AG04450 (cell line): ENCODE data around the gene RNF169. TPM values are rescaled to one million over a fixed set of nuclear protein-coding genes. Genes with fewer than 3 reads are reported as not detected.
"Not testable (repeated sequence)": the region's sequence is repeated elsewhere in the genome, so short reads cannot be mapped to it uniquely, and the experiment has no call there.

ENCODE experiments used
- CTCF ChIA-PET: fragments of 300-600, 350-600 bp; formaldehyde crosslinking; extraction: SDS; loops from one replicate; lab custom pipeline; 2022; ENCODE audit warnings: antibody characterized with exemption, inconsistent platforms; lab: Charles Lee
- POLR2A ChIA-PET: fragments of 350-600 bp; formaldehyde crosslinking; extraction: SDS; loops from one replicate; lab custom pipeline; 2021; ENCODE audit warnings: antibody characterized with exemption, inconsistent platforms; lab: Yijun Ruan, JAX
- DNase-seq: peaks from one replicate; pipeline ENCODE4 v3.0.0-alpha.2; 2011; ENCODE audit warnings: low read depth, low spot score
- H3K27ac ChIP-seq: one replicate; pipeline ENCODE4 v1.5.1; 2012; ENCODE audit warnings: low read depth, low read length, control low read depth
- H3K27me3 ChIP-seq: one replicate; pipeline ENCODE4 v1.6.0; 2012; ENCODE audit warnings: low read length; ENCODE audit not compliant: control insufficient read depth, insufficient read depth
- H3K4me3 ChIP-seq: 2 replicates; pipeline ENCODE4 v1.5.1; 2011; ENCODE audit warnings: mild to moderate bottlenecking, low read depth, low read length, control low read depth
- H3K9me3 ChIP-seq: 2 replicates; pipeline ENCODE4 v1.5.1; 2012; ENCODE audit warnings: low read length; ENCODE audit not compliant: control insufficient read depth, insufficient read depth
- CTCF ChIP-seq: IDR thresholded peaks from 2 replicates; pipeline ENCODE4 v1.5.1; 2011; ENCODE audit warnings: low read depth, low read length, control low read depth, inconsistent platforms
- polyA plus RNA-seq: library from polyadenylated mRNA; depleted of rRNA; stranded (reverse); fragments of >200 nt; gene quantifications from 2 replicates; pipeline ENCODE4 v1.2.3, GENCODE V29; 2011

Gene RNF169
- polyA plus RNA-seq, 1 experiment = 12.3 TPM

- CTCF ChIA-PET = interaction anchor here (1.5 kb wide), 1 partner anchor 15 kb away, joined by 3 read pairs; no protein-coding TSS in a partner anchor
- Histone ChIP-seq H3K4me3 (no peak overlapping the region), H3K9me3 (no peaks in the 10 kb centered on the region; the same call in 1 of the 2 replicates), H3K27ac (peak overlapping the region; percentile 63), H3K27me3 (no peaks in the 10 kb centered on the region)
- no peak for TF ChIP-seq CTCF
- DNase-seq = no peak
- POLR2A ChIA-PET = interaction anchor here (0.9 to 1.2 kb wide), 3 partner anchors 20 to 67 kb away, joined by 3 to 4 read pairs (median 3); no protein-coding TSS in a partner anchor
Measured at GRCh38 chr11:74755395-74755995, 6.8 kb downstream of the RNF169 start.

- Histone ChIP-seq H3K9me3 (no peaks in the 10 kb centered on the region; the same call in 1 of the 2 replicates), H3K27ac (no peak overlapping the region), H3K4me3 (no peak overlapping the region), H3K27me3 (no peaks in the 10 kb centered on the region)
- TF ChIP-seq CTCF = no peak
- POLR2A ChIA-PET = interaction anchor here (0.8 to 1.2 kb wide), 2 partner anchors 31 to 64 kb away, joined by 3 read pairs; no protein-coding TSS in a partner anchor
- CTCF ChIA-PET = interaction anchor here (1.5 kb wide), 1 partner anchor 16 kb away, joined by 3 read pairs; no protein-coding TSS in a partner anchor
- DNase-seq = no peak
Measured at GRCh38 chr11:74756571-74756970, 7.9 kb downstream of the RNF169 start.

- Histone ChIP-seq H3K4me3 (no peak overlapping the region), H3K27ac (no peak overlapping the region), H3K9me3 (no peaks in the 10 kb centered on the region; the same call in 1 of the 2 replicates), H3K27me3 (no peaks in the 10 kb centered on the region)
- CTCF ChIA-PET = no interaction called here
- POLR2A ChIA-PET = no interaction called here
- no peak for DNase-seq
- no peak for TF ChIP-seq CTCF
Measured at GRCh38 chr11:74766905-74767304, 18.3 kb downstream of the RNF169 start.

DNA sequence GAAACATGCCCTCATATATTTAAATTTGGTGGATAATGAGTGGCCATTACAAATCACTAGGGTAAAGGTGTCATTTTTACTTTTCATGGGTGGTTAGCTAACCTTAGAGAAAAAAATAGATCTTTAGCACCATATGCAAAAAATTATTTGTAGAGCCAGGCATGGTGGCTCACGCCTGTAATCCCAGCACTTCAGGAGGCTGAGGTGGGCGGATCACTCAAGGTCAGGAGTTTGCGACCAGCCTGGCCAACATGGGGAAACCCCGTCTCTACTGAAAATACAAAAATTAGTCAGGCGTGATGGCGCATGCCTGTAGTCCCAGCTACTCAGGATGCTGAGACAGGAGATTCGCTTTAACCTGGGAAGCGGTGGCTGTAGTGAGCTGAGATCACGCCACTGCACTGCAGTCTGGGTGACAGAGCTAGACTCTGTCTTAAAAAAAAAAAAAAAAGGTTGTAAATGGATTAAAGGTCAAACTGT, 19.6 kb downstream of the RNF169 start:
- H3K27ac ChIP-seq, POLR2A ChIA-PET: not testable (repeated sequence)

GRCh38 chr11:74769055-74769707, 20.5 kb downstream of the RNF169 start:
- Histone ChIP-seq H3K9me3 (no peaks in the 10 kb centered on the region; the same call in 1 of the 2 replicates), H3K27ac (no peak overlapping the region), H3K27me3 (no peaks in the 10 kb centered on the region), H3K4me3 (no peak overlapping the region)
- ChIA-PET CTCF (interaction anchor here (0.6 kb wide), 1 partner anchor 259 kb away, joined by 3 read pairs; no protein-coding TSS in a partner anchor), POLR2A (no interaction called here)
- no peak for DNase-seq
- TF ChIP-seq CTCF = no peak

More for the DNA sequence above, 19.6 kb downstream of the RNF169 start:
- DNase-seq, H3K4me3 ChIP-seq, CTCF ChIA-PET, H3K9me3 ChIP-seq, H3K27me3 ChIP-seq: not testable (repeated sequence)
